Kidney epithelial cell (primary cell): ENCODE results near the gene TRUB1. TPM values are rescaled to one million over a fixed set of nuclear protein-coding genes. Genes with fewer than 3 reads are reported as not detected.

Experiments used
- DNase-seq: peaks from one replicate; pipeline ENCODE4 v3.0.0-alpha.2; 2010; ENCODE audit warnings: low read depth
- H3K27me3 ChIP-seq: 2 replicates; pipeline ENCODE4 v1.6.0; 2011; ENCODE audit warnings: low read length; ENCODE audit not compliant: control insufficient read depth, insufficient read depth
- H3K36me3 ChIP-seq: 2 replicates; pipeline ENCODE4 v1.5.1; 2011; ENCODE audit warnings: low read length; ENCODE audit not compliant: control insufficient read depth, insufficient read depth
- H3K4me3 ChIP-seq: 2 replicates; pipeline ENCODE4 v1.5.1; 2011; ENCODE audit warnings: low read depth, mild to moderate bottlenecking, control low read depth, low read length
- total RNA-seq: library from RNA; depleted of rRNA; stranded (reverse); fragments of >200 nt; gene quantifications from 2 replicates; pipeline ENCODE4 v1.2.3, GENCODE V29; 2015
- TF ChIP-seq, protein P1 (sequence below): IDR thresholded peaks from 2 replicates; pipeline ENCODE4 v1.5.1; 2011; ENCODE audit warnings: mild to moderate bottlenecking, moderate library complexity, low read length, control low read depth, inconsistent platforms; ENCODE audit not compliant: insufficient read depth, poor library complexity, severe bottlenecking

Gene TRUB1
- total RNA-seq, 1 donor from 2014 or later, result 31.5 TPM

DNA sequence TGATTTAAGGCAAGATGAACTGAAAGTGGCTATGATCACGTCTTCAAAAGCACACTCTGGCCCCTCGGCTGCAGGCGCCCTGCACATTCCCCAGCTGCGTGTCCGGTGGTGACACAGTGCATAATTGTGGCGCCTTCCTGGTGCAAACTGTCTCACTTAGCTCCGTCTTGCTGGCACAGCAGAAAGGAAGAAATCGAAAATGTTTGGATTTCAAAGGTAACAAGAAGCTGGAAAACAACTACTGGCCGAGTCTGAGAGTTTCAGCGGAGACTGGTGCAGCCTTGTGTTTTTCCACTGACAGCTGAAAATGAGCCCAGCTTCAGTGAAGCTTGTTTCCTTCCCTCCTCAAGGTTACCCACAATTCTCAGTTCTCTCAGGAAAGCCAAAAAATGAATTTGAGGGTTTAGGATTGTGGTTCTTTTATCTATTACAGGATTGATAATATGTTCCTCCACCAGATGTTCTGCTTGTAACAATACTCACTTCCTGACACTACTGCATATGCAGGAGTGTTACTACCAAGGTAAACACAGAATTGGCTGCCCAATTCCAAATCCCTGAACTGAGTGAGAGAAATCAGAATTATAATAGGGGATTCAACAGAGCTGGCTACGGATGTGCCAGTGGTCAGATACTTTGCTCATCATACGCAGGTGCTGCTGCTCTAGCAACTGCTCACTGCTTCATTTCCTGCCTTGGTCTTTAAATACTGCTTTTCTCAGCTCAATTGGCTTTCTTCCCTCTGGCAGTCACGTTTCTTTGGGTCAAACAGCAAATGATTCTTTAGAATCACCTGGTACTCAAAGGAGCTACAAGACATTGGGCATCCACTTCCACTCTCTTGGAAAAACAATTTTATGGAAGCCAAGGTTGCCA lies 63.7 kb downstream of the TRUB1 start:
- no peaks in the 10 kb centered on the region for H3K27me3 ChIP-seq
- no peaks in the 10 kb centered on the region for H3K36me3 ChIP-seq
- no peak for DNase-seq
- TF ChIP-seq, protein P1, sequence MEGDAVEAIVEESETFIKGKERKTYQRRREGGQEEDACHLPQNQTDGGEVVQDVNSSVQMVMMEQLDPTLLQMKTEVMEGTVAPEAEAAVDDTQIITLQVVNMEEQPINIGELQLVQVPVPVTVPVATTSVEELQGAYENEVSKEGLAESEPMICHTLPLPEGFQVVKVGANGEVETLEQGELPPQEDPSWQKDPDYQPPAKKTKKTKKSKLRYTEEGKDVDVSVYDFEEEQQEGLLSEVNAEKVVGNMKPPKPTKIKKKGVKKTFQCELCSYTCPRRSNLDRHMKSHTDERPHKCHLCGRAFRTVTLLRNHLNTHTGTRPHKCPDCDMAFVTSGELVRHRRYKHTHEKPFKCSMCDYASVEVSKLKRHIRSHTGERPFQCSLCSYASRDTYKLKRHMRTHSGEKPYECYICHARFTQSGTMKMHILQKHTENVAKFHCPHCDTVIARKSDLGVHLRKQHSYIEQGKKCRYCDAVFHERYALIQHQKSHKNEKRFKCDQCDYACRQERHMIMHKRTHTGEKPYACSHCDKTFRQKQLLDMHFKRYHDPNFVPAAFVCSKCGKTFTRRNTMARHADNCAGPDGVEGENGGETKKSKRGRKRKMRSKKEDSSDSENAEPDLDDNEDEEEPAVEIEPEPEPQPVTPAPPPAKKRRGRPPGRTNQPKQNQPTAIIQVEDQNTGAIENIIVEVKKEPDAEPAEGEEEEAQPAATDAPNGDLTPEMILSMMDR, result no peak
- no peak overlapping the region for H3K4me3 ChIP-seq

DNA sequence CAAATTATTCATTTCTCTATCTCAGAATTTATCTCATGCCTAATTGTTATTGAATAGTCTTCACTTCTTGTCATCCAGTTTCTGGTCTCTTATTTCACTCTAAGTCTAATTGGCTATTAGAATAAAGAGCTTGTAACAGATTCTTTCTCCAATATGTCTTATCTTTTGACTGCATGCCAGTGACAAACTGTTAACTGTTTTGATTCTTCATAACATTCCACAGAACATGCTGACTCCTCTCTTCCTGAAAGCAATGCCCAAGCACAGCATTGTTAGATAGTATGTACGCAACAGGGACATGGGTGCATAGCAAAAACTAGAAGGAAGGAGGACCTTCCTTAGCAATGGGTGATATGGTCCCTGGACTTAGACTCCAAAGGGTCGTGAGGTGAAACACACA lies 65.4 kb downstream of the TRUB1 start:
- DNase-seq, result no peak
- H3K4me3 ChIP-seq, result no peak overlapping the region
- TF ChIP-seq, protein P1, result no peak
- no peaks in the 10 kb centered on the region for H3K27me3 ChIP-seq
- no peaks in the 10 kb centered on the region for H3K36me3 ChIP-seq

DNA sequence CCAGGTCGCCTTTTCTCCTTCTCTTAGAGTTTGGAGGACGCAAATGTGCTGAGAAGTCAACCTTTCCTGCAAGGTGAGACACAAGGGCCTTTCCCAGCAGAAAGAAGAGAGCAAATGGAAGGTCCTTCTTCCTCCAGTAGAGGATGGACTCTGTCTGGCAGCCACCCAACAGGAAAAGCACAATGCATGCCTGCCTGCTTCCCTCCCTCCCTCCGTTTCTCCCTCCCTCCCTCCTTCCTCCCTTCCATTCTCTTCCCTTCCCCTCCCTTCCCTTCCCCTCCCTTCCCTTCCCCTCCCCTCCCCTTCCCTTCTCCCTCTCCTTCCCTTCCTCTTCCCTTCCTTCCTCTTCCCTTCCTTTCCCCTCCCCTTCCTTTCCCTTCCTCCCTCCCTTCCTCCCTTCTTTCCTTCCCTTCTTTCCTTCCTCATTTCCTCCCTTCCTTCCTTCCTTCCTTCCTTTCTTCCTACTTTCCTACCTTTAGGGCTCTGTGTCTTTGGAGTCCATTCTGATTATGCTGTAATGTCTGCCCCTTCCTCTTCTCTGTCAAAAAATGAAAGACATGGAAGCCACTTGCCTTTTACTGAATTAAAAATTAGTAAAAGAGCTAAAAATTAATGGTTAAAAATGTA lies 66.4 kb downstream of the TRUB1 start:
- no peak for DNase-seq
- no peaks in the 10 kb centered on the region for H3K27me3 ChIP-seq
- no peaks in the 10 kb centered on the region for H3K36me3 ChIP-seq
- no peak overlapping the region for H3K4me3 ChIP-seq
- TF ChIP-seq, protein P1, result no peak

DNA sequence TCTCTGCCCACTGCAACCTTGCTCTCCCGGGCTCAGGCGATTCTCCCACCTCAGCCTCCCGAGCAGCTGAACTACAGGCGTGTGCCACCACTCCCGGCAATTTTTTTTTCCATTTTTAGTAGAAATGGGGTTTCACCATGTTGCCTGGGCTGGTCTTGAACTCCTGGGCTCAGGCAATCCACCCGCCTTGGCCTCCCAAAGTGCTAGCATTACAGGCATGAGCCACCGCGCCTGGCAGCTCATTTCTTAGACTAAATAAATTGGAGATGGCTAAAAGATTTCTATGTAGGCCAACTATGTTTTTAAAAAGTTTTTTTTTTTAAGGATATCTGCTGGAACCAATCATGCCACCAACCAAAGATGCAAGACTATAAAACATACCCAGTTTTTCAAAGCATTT lies 67.8 kb downstream of the TRUB1 start:
- no peak for DNase-seq
- TF ChIP-seq, protein P1, result no peak
- Histone ChIP-seq H3K27me3 (no peaks in the 10 kb centered on the region), H3K36me3 (no peaks in the 10 kb centered on the region), H3K4me3 (no peak overlapping the region)

DNA sequence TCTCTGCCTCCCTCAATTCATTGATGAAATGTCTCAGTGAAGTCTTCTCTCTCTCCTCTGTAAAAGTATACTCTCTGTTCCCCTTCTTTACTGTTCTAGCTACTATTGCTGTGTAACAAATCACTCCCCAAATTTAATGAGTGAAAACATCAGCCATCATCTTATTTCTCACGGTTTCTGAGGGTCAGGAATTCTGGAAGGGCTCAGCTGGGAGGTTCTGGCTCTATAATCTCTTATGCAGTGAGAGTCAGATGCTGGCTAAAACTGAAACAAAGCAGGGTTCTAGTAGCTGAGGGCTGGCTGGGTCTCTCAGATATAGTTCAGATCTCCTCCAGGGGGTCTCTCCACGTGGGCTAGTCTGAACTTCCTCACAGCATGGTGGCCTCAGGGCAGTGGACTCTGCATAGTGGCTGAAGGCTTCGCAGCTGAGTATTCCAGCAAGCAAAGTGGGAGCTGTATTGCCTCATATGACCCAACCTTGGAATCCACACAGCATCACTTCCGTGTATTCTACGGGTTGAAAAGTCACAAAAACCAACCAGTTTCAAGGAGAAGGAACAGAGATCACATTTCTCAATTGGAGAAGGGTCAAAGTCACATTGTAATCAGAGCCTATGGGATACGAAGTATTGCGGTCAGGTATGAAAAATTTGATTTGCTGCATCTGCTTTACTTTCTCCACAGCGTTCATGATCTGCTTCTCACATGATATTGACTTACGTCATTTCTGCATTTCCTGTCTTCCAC lies 80.4 kb downstream of the TRUB1 start:
- TF ChIP-seq, protein P1, result no peak
- DNase-seq, result no peak
- no peaks in the 10 kb centered on the region for H3K36me3 ChIP-seq
- H3K27me3 ChIP-seq, result no peaks in the 10 kb centered on the region
- H3K4me3 ChIP-seq, result no peak overlapping the region
